H1 (cell line): ENCODE results near the gene NR3C2. TPM values are rescaled to one million over a fixed set of nuclear protein-coding genes. Genes with fewer than 3 reads are reported as not detected.

Experiments used
- FOSL1 ChIP-seq: IDR thresholded peaks from 2 replicates; pipeline ENCODE4 v1.6.1; 2011; ENCODE audit warnings: mild to moderate bottlenecking, low read depth, low read length, moderate library complexity; ENCODE audit not compliant: insufficient read depth
- HDAC6 ChIP-seq: IDR thresholded peaks from one replicate; pipeline ENCODE4 v1.7.1; 2012; ENCODE audit warnings: low read depth, mild to moderate bottlenecking, inconsistent platforms, low read length, moderate library complexity
- JUND ChIP-seq: IDR thresholded peaks from 2 replicates; pipeline ENCODE4 v1.6.1; 2011; ENCODE audit warnings: mild to moderate bottlenecking, improper control_type of control experiment, low read length
- POU5F1 ChIP-seq: IDR thresholded peaks from 2 replicates; pipeline ENCODE4 v1.6.1; 2011; ENCODE audit warnings: low read depth, mild to moderate bottlenecking, low read length, moderate library complexity
- SIN3A ChIP-seq, 2 experiments: IDR thresholded peaks in 1 of 2; conservative IDR thresholded peaks in 1 of 2; 2 replicates each; pipeline ENCODE4 v1.6.1; 2011 to 2012; ENCODE audit warnings: low read length in 2 of 2, improper control_type of control experiment in 1 of 2, low read depth in 1 of 2, mild to moderate bottlenecking in 1 of 2
- polyA plus RNA-seq, 7 experiments: library from polyadenylated mRNA; depleted of rRNA in 3 of 7; stranded (reverse) in 5 of 7; unstranded in 2 of 7; fragments of >200 nt in 5 of 7; fragments of 200-250 nt in 2 of 7; gene quantifications; 1 replicate in 5 of 7; 2 replicates in 1 of 7; 4 replicates in 1 of 7; pipeline versions ENCODE4 v1.2.1 to v1.2.3, GENCODE V29; 2011 to 2013; ENCODE audit warnings: missing spikeins in 2 of 7, mixed read lengths in 2 of 7
- total RNA-seq: library from RNA; stranded (reverse); fragmentation: NEBNext Ultra II Directional; extraction: Animal tissue kit (Norgen Biotek cat#: 25700); gene quantifications from 2 replicates; pipeline ENCODE4 v1.2.1, GENCODE V29; 2021
- TF ChIP-seq, protein P1 (sequence below): fragments of 300-600 bp; sonication (generic); IDR thresholded peaks from 2 replicates; pipeline ENCODE4 v1.7.1; 2012; ENCODE audit warnings: low read length, moderate library complexity, mild to moderate bottlenecking, inconsistent platforms; ENCODE audit not compliant: insufficient replicate concordance
- TF ChIP-seq, protein P2 (sequence below): IDR thresholded peaks from 2 replicates; pipeline ENCODE4 v1.6.1; 2012; ENCODE audit warnings: inconsistent platforms

NR3C2 gene
- total and polyA plus RNA-seq, 2 of the 8 experiments (the other 6 are each of a cell fraction or from before 2014, with no cell fraction given), result 0.80 to 3.9 TPM

DNA sequence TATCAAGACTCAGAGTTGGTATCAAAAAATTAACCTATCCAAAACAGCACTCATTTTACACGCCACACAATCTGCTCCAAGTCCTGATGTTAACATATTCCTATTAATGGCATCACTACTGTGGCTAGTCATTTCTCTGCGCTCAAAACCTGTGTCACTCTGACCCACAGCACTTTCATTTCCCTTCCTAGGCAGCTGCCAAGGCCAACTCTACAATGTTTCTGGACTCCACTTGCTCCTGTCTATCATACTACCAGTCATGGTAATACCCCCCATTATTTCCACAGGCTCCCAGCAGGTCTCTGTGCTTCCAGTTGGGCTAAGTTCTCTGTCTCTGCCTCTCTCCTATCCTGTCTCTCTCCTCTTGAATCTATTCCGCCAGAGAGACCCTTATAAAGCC, 323.6 kb downstream of the NR3C2 start (continued):
- TF ChIP-seq, protein P1, sequence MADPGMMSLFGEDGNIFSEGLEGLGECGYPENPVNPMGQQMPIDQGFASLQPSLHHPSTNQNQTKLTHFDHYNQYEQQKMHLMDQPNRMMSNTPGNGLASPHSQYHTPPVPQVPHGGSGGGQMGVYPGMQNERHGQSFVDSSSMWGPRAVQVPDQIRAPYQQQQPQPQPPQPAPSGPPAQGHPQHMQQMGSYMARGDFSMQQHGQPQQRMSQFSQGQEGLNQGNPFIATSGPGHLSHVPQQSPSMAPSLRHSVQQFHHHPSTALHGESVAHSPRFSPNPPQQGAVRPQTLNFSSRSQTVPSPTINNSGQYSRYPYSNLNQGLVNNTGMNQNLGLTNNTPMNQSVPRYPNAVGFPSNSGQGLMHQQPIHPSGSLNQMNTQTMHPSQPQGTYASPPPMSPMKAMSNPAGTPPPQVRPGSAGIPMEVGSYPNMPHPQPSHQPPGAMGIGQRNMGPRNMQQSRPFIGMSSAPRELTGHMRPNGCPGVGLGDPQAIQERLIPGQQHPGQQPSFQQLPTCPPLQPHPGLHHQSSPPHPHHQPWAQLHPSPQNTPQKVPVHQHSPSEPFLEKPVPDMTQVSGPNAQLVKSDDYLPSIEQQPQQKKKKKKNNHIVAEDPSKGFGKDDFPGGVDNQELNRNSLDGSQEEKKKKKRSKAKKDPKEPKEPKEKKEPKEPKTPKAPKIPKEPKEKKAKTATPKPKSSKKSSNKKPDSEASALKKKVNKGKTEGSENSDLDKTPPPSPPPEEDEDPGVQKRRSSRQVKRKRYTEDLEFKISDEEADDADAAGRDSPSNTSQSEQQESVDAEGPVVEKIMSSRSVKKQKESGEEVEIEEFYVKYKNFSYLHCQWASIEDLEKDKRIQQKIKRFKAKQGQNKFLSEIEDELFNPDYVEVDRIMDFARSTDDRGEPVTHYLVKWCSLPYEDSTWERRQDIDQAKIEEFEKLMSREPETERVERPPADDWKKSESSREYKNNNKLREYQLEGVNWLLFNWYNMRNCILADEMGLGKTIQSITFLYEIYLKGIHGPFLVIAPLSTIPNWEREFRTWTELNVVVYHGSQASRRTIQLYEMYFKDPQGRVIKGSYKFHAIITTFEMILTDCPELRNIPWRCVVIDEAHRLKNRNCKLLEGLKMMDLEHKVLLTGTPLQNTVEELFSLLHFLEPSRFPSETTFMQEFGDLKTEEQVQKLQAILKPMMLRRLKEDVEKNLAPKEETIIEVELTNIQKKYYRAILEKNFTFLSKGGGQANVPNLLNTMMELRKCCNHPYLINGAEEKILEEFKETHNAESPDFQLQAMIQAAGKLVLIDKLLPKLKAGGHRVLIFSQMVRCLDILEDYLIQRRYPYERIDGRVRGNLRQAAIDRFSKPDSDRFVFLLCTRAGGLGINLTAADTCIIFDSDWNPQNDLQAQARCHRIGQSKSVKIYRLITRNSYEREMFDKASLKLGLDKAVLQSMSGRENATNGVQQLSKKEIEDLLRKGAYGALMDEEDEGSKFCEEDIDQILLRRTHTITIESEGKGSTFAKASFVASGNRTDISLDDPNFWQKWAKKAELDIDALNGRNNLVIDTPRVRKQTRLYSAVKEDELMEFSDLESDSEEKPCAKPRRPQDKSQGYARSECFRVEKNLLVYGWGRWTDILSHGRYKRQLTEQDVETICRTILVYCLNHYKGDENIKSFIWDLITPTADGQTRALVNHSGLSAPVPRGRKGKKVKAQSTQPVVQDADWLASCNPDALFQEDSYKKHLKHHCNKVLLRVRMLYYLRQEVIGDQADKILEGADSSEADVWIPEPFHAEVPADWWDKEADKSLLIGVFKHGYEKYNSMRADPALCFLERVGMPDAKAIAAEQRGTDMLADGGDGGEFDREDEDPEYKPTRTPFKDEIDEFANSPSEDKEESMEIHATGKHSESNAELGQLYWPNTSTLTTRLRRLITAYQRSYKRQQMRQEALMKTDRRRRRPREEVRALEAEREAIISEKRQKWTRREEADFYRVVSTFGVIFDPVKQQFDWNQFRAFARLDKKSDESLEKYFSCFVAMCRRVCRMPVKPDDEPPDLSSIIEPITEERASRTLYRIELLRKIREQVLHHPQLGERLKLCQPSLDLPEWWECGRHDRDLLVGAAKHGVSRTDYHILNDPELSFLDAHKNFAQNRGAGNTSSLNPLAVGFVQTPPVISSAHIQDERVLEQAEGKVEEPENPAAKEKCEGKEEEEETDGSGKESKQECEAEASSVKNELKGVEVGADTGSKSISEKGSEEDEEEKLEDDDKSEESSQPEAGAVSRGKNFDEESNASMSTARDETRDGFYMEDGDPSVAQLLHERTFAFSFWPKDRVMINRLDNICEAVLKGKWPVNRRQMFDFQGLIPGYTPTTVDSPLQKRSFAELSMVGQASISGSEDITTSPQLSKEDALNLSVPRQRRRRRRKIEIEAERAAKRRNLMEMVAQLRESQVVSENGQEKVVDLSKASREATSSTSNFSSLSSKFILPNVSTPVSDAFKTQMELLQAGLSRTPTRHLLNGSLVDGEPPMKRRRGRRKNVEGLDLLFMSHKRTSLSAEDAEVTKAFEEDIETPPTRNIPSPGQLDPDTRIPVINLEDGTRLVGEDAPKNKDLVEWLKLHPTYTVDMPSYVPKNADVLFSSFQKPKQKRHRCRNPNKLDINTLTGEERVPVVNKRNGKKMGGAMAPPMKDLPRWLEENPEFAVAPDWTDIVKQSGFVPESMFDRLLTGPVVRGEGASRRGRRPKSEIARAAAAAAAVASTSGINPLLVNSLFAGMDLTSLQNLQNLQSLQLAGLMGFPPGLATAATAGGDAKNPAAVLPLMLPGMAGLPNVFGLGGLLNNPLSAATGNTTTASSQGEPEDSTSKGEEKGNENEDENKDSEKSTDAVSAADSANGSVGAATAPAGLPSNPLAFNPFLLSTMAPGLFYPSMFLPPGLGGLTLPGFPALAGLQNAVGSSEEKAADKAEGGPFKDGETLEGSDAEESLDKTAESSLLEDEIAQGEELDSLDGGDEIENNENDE, result no peak
- TF ChIP-seq HDAC6 (no peak), JUND (no peak), POU5F1 (no peak), SIN3A (conservative IDR thresholded peaks at IDR 0.05 in 1 of 2, IDR thresholded peaks at IDR 0.05 in 1 of 2; ENCODE audit: low read depth in 1 of 2, low read length in 2 of 2) (no peak), FOSL1 (no peak)
- TF ChIP-seq, protein P2, sequence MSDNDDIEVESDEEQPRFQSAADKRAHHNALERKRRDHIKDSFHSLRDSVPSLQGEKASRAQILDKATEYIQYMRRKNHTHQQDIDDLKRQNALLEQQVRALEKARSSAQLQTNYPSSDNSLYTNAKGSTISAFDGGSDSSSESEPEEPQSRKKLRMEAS, result no peak
